HUES48 (cell line): ENCODE measurements around the gene GNS.

Experiments
- H3K27ac ChIP-seq: one replicate; pipeline ENCODE4 v1.7.0; 2013; ENCODE audit warnings: low read depth, low read length, inconsistent platforms
- H3K27me3 ChIP-seq: 2 replicates; pipeline ENCODE4 v1.6.1; 2013; ENCODE audit warnings: mild to moderate bottlenecking, low read length; ENCODE audit not compliant: control insufficient read depth, insufficient read depth
- H3K36me3 ChIP-seq: 2 replicates; pipeline ENCODE4 v1.6.1; 2013; ENCODE audit warnings: low read length; ENCODE audit not compliant: control insufficient read depth, insufficient read depth
- H3K4me1 ChIP-seq: 2 replicates; pipeline ENCODE4 v1.6.1; 2013; ENCODE audit warnings: mild to moderate bottlenecking, low read length; ENCODE audit not compliant: control insufficient read depth, insufficient read depth
- H3K4me3 ChIP-seq: 2 replicates; pipeline ENCODE4 v1.5.1; 2013; ENCODE audit warnings: mild to moderate bottlenecking, low read depth, low read length
- H3K9ac ChIP-seq: 2 replicates; pipeline ENCODE4 v1.6.1; 2013; ENCODE audit warnings: mild to moderate bottlenecking, low read depth, low read length, moderate library complexity
- H3K9me3 ChIP-seq: 2 replicates; pipeline ENCODE4 v1.6.1; 2013; ENCODE audit warnings: low read length; ENCODE audit not compliant: control insufficient read depth, insufficient read depth

The GNS gene

DNA sequence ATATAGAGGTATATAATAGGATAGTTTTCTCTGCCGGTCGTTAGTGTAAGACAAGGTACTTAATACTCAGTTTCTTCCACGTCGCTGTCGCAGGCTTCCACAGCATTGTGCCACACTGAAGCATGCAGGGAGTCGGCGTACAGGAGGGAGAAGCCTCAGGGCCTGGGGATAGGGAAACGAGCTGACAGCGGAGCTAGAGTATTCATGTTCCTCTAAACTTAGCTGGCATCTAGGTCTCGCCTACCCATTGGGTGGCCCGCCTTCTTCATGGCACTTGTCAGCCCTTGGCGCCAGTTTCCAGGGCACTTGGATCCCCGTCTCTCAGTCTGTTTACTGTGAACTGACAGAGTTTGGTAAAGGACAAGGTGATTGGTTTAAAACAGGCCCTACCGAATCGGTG is 73.6 kb downstream of the GNS start:
- H3K4me1 ChIP-seq: peaks cover 26% of the 10 kb centered on the region
- H3K27ac ChIP-seq: no peak overlapping the region
- H3K9me3 ChIP-seq: no peaks in the 10 kb centered on the region
- peaks cover 27% of the 10 kb centered on the region for H3K36me3 ChIP-seq
- no peak overlapping the region for H3K4me3 ChIP-seq
- H3K9ac ChIP-seq: no peak overlapping the region
- H3K27me3 ChIP-seq: no peaks in the 10 kb centered on the region

- Histone ChIP-seq H3K27ac (no peak overlapping the region), H3K9ac (no peak overlapping the region), H3K27me3 (no peaks in the 10 kb centered on the region), H3K36me3 (peaks cover 27% of the 10 kb centered on the region), H3K4me1 (peaks cover 26% of the 10 kb centered on the region), H3K4me3 (no peak overlapping the region), H3K9me3 (no peaks in the 10 kb centered on the region)
Measured at GRCh38 chr12:64685050-64685449, 74.2 kb downstream of the GNS start.

DNA sequence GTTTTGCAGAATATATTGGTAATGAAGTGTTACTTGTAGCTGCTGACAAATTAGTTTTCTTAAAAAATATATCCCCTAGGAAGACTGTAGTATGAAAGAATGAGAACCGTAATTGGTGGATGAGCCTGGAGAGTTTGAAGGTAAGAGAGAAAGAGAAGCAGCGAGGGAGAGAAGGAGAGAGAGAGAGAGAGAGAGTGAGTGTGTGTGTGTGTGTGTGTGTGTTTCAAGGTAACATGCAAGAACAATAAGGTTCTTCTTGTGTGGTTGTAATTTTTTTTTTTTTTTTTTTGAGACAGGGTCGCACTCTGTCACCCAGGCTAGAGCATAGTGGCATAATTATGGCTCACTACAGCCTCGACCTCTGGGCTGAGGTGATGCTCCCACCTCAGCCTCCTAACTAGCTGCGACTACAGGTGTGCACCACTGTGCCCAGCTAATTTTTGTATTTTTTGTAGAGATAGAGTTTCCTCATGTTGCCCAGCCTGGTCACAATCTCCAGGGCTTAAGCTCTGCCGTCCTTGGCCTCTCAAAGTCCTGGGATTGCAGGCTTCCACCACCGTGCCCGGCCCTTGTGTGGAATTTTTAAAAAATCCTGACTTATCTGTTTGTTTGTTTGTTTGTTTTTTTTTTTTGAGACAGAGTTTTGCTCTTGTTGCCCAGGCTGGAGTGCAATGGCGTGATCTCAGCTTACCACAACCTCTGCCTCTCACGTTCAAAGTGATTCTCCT is 75.2 kb downstream of the GNS start:
- H3K9ac ChIP-seq: no peak overlapping the region
- H3K27me3 ChIP-seq: no peaks in the 10 kb centered on the region
- H3K9me3 ChIP-seq: no peaks in the 10 kb centered on the region
- no peak overlapping the region for H3K4me3 ChIP-seq
- no peak overlapping the region for H3K27ac ChIP-seq
- peaks cover 26% of the 10 kb centered on the region for H3K4me1 ChIP-seq
- peaks cover 24% of the 10 kb centered on the region for H3K36me3 ChIP-seq

- Histone ChIP-seq H3K9me3 (no peaks in the 10 kb centered on the region), H3K4me1 (peaks cover 29% of the 10 kb centered on the region), H3K4me3 (peak overlapping the region; percentile 2), H3K27ac (peak overlapping the region; percentile 82), H3K27me3 (no peaks in the 10 kb centered on the region), H3K9ac (no peak overlapping the region), H3K36me3 (peaks cover 14% of the 10 kb centered on the region)
Measured at GRCh38 chr12:64682572-64683277, 76.5 kb downstream of the GNS start.

DNA sequence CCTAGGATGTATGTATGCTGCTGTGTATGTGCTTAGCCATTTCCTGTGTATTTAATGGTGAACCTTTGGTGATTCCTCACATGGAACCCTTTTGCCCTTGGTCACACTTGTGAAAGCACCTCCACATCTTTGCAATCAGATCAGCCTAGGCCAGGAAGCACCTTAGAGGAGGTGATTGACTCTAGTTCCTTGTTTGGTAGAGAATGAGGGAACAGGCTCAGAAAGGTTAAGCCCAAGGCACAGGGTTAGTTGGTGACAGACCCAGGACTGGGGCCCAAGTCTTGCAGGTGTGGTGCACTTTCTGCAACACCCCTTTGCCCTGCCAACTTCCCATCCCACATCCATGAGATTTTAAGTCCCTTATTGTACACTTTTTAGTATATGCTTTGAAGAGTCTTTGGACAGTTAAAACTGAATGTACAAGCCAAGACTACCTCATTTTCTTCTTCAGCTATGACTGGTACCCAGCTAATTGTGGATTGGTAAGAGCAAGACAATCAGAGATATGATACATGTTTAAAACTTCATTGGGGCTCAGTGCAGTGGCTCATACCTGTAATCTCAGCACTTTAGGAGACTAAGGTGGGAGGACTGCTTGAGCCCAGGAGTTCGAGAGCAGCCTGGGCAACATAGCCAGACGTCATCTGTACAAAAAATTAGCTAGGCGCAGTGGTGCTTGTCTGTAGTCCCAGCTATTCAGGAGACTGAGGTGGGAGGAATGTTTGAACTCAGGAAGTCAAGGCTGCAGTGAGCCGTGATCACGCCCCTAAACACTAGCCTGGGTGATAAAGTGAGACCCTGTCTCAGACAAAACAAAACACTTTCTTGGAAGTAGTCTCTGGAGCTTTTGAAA is 77.8 kb downstream of the GNS start:
- H3K9me3 ChIP-seq: no peaks in the 10 kb centered on the region
- no peak overlapping the region for H3K4me3 ChIP-seq
- H3K9ac ChIP-seq: no peak overlapping the region
- no peaks in the 10 kb centered on the region for H3K27me3 ChIP-seq
- peaks cover 14% of the 10 kb centered on the region for H3K36me3 ChIP-seq
- H3K4me1 ChIP-seq: peaks cover 30% of the 10 kb centered on the region
- H3K27ac ChIP-seq: peak overlapping the region; percentile 50

DNA sequence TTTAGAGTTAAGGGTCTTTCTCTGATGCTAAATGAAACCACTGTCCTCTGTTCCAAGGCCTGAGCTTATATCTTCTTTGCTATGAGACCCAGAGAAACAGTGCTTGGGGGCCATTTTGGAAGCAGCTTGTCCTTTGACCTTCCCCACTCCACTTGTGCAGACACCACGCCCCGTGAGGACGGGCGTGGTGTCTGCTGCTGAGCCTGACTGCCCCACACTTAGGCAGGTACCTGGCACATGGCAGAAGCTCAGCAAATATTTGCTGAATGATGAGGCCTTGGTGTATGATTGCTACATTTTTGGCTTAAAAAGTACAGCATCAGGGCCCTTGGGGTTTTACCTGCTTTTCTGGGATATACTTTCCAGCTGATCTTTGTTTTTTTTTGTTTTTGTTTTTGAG is 79.0 kb downstream of the GNS start:
- peaks cover 6% of the 10 kb centered on the region for H3K36me3 ChIP-seq
- H3K27ac ChIP-seq: no peak overlapping the region
- H3K4me3 ChIP-seq: no peak overlapping the region
- H3K9me3 ChIP-seq: no peaks in the 10 kb centered on the region
- H3K9ac ChIP-seq: no peak overlapping the region
- no peaks in the 10 kb centered on the region for H3K27me3 ChIP-seq
- H3K4me1 ChIP-seq: peaks cover 35% of the 10 kb centered on the region

DNA sequence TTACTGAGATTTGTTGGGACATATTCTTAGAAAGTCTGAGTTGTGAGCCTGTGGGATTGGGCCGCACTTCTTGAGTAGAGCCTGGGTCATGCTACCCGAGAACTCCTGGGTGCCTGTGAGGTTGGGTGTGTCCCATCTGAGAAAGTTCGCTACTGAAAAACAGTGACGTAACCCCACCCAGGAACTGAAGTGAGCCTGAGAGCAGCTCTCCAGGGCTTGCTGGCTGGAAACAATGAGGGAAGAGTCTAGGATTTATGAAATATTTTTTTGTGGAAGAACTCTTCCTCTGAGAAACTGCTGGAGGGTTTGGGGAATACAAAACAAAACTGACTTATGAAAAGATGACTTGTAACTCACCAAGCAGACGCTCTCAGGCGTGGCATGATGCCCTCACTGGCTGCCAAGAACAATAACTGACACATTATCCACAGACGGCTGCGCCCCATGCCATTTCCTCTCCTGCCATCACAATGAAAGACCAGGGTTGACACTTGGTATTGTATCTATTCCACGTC is 79.7 kb downstream of the GNS start:
- peaks cover 36% of the 10 kb centered on the region for H3K4me1 ChIP-seq
- no peaks in the 10 kb centered on the region for H3K9me3 ChIP-seq
- H3K4me3 ChIP-seq: no peak overlapping the region
- no peaks in the 10 kb centered on the region for H3K27me3 ChIP-seq
- no peaks in the 10 kb centered on the region for H3K36me3 ChIP-seq
- no peak overlapping the region for H3K27ac ChIP-seq
- no peak overlapping the region for H3K9ac ChIP-seq

GRCh38 chr12:64678835-64679234 is 80.4 kb downstream of the GNS start:
- no peak overlapping the region for H3K9ac ChIP-seq
- H3K4me1 ChIP-seq: peaks cover 43% of the 10 kb centered on the region
- no peaks in the 10 kb centered on the region for H3K36me3 ChIP-seq
- no peak overlapping the region for H3K4me3 ChIP-seq
- H3K27me3 ChIP-seq: no peaks in the 10 kb centered on the region
- no peaks in the 10 kb centered on the region for H3K9me3 ChIP-seq
- H3K27ac ChIP-seq: no peak overlapping the region

DNA sequence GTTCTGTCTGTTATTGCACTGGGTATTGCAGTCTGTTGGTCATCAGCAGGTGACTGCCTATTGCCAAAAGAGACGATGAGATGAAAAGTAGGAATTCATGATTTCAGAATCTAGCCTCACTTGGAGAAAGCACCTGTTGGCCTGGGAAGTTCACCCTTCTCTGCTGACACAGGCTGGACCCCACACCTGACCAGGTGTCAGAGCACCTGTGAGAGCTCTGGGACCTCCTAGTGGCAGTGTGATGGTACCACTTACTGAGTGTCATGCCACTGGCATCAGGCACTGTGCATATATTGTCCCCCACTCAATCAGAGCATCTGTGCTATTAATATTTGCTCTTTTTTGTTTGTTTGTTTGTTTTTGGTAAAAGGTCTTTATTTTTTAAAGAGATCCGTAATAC is 81.0 kb downstream of the GNS start:
- H3K9ac ChIP-seq: no peak overlapping the region
- H3K27me3 ChIP-seq: no peaks in the 10 kb centered on the region
- peaks cover 44% of the 10 kb centered on the region for H3K4me1 ChIP-seq
- H3K9me3 ChIP-seq: no peaks in the 10 kb centered on the region
- H3K36me3 ChIP-seq: no peaks in the 10 kb centered on the region
- no peak overlapping the region for H3K27ac ChIP-seq
- H3K4me3 ChIP-seq: no peak overlapping the region

DNA sequence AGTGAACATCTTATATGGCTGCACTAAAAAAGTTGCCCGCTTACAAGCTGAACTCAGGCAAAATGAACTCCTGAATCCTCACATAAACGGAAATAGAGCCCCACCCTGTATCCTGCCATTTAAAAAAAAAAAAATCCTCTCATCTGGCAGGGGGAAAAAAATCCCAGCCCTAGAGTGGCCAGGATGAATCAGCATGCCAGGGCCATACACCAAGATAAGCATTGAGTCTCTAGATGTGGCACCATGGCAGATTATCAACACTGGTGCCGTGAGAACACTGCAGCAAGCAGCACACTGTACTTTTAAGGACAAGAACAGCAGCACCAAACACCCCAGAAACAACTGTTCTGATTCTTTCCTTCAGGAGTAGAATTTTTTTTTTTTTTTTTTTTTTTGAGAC is 83.4 kb downstream of the GNS start:
- H3K4me1 ChIP-seq: peaks cover 44% of the 10 kb centered on the region
- no peaks in the 10 kb centered on the region for H3K27me3 ChIP-seq
- no peak overlapping the region for H3K4me3 ChIP-seq
- H3K9ac ChIP-seq: no peak overlapping the region
- H3K27ac ChIP-seq: no peak overlapping the region
- no peaks in the 10 kb centered on the region for H3K36me3 ChIP-seq
- no peaks in the 10 kb centered on the region for H3K9me3 ChIP-seq
